Lung (tissue), 12 donors: ENCODE results near the gene NOP9. TPM values are rescaled to one million over a fixed set of nuclear protein-coding genes. Genes with fewer than 3 reads are reported as not detected.
A peak's percentile ranks its signal among the peaks of the same experiment; 100 is the strongest.

ENCODE experiments used
- ATAC-seq: fragments of 200-7000 bp; cut with Tn5 transposase; one replicate; pipeline ENCODE4 v1.9.1; 2020; ENCODE audit warnings: moderate number of reproducible peaks; ENCODE audit not compliant: insufficient read depth, low FRiP score
- DNase-seq, 3 donors: peaks; one replicate each; pipeline ENCODE4 v3.0.0-alpha.2; 2013 to 2017
- H3K27ac ChIP-seq, 2 donors: one replicate each; pipeline ENCODE4 v1.5.1; 2013; ENCODE audit warnings: mild to moderate bottlenecking in 2 of 2, moderate library complexity in 2 of 2, control low read depth in 1 of 2, inconsistent platforms in 1 of 2, low read depth in 1 of 2, low read length in 1 of 2
- H3K27me3 ChIP-seq, 3 donors: one replicate each; pipeline ENCODE4 v1.5.1; 2013; ENCODE audit warnings: low read length in 2 of 3; ENCODE audit not compliant: control insufficient read depth in 3 of 3, insufficient read depth in 3 of 3
- H3K36me3 ChIP-seq, 4 donors: one replicate each; pipeline ENCODE4 v1.5.1; 2013; ENCODE audit warnings: low read length in 4 of 4, mild to moderate bottlenecking in 1 of 4, moderate library complexity in 1 of 4; ENCODE audit not compliant: control insufficient read depth in 4 of 4, insufficient read depth in 4 of 4
- H3K4me1 ChIP-seq, 5 donors: one replicate each; pipeline ENCODE4 v1.5.1; 2013; ENCODE audit warnings: low read length in 5 of 5, mild to moderate bottlenecking in 2 of 5, moderate library complexity in 1 of 5; ENCODE audit not compliant: control insufficient read depth in 5 of 5, insufficient read depth in 5 of 5
- H3K4me3 ChIP-seq: one replicate; pipeline ENCODE4 v1.5.1; 2013; ENCODE audit warnings: mild to moderate bottlenecking, control low read depth, moderate library complexity
- H3K9ac ChIP-seq, 2 donors: one replicate each; pipeline ENCODE4 v1.5.1; 2013; ENCODE audit warnings: low read length in 2 of 2, control low read depth in 1 of 2; ENCODE audit not compliant: insufficient read depth in 1 of 2
- H3K9me3 ChIP-seq, 4 donors: one replicate each; pipeline ENCODE4 v1.5.1; 2013; ENCODE audit warnings: low read length in 3 of 4, mild to moderate bottlenecking in 1 of 4, moderate library complexity in 1 of 4; ENCODE audit not compliant: control insufficient read depth in 4 of 4, insufficient read depth in 3 of 4
- CTCF ChIP-seq: IDR thresholded peaks from 2 replicates; pipeline ENCODE4 v1.5.1; 2012; ENCODE audit warnings: mild to moderate bottlenecking; ENCODE audit errors: control extremely low read depth, extremely low read depth
- WGBS, 2 donors: extraction: QIAGEN DNeasy Blood & Tissue Kit; methylation state at CpG; one replicate each; pipeline ENCODE4 v1.1.7; 2013; 5-methylcytosine and 5-hydroxymethylcytosine counted together
- polyA plus RNA-seq, 2 donors: library from polyadenylated mRNA; stranded (reverse); fragments of 200-250 nt; gene quantifications; one replicate each; pipeline ENCODE4 v1.2.1, GENCODE V29; 2013
- total RNA-seq, 2 donors: library from RNA; depleted of rRNA in 1 of 2; stranded (reverse); fragments of >200 nt in 1 of 2; gene quantifications; one replicate each; pipeline ENCODE4 v1.2.1, GENCODE V29; 2014 to 2021
- donor health status: control.
- donor health status: control.
- donor health status: Bipolar disorder and iron deficiency.
- donor health status: healthy.
- donor health status: DM: yes; HTN: yes; CAD: no.

NOP9 gene
- total and polyA plus RNA-seq, 4 donors = 12.1 to 25.9 (median 13.8) TPM

- Histone ChIP-seq H3K4me3 (no peak overlapping the region), H3K9ac (no peak overlapping the region), H3K4me1 (no peaks in the 10 kb centered on the region), H3K27ac (peak overlapping the region in 1 of 2 donors; percentile 26), H3K36me3 (peaks cover 0 to 16% (median 0%) of the 10 kb centered on the region in 4 donors), H3K9me3 (no peaks in the 10 kb centered on the region), H3K27me3 (no peaks in the 10 kb centered on the region)
- ATAC-seq = no peak
- 82 to 84% methylated on average over 11 of the region's 11 CpGs for WGBS, 2 donors
- DNase-seq = no peak
- no peak for TF ChIP-seq CTCF
These were observed 47.1 kb upstream of the NOP9 start for GRCh38 chr14:24252289-24253124.

GRCh38 chr14:24253936-24254335, 45.7 kb upstream of the NOP9 start:
- ATAC-seq (no peak), DNase-seq (no peak)
- TF ChIP-seq CTCF = no peak
- Histone ChIP-seq H3K27ac (no peak overlapping the region), H3K9ac (no peak overlapping the region), H3K4me1 (peaks cover 0 to 2% (median under 1%) of the 10 kb centered on the region in 5 donors), H3K27me3 (no peaks in the 10 kb centered on the region), H3K4me3 (no peak overlapping the region), H3K36me3 (peaks cover 0 to 16% (median 0%) of the 10 kb centered on the region in 4 donors), H3K9me3 (no peaks in the 10 kb centered on the region)
- WGBS, 2 donors = 88 to 93% methylated on average over 7 of the region's 7 CpGs

- H3K27ac ChIP-seq = no peak overlapping the region
- ATAC-seq = no peak
- no peak overlapping the region for H3K9ac ChIP-seq
- peaks cover 0 to 9% (median 7%) of the 10 kb centered on the region in 5 donors for H3K4me1 ChIP-seq
- TF ChIP-seq CTCF = no peak
- H3K36me3 ChIP-seq = peaks cover 0 to 16% (median 0%) of the 10 kb centered on the region in 4 donors
- no peaks in the 10 kb centered on the region for H3K9me3 ChIP-seq
- no peak for DNase-seq
- no peaks in the 10 kb centered on the region for H3K27me3 ChIP-seq
- WGBS, 2 donors = 93 to 95% methylated on average over 19 of the region's 19 CpGs
- no peak overlapping the region for H3K4me3 ChIP-seq
These were observed 44.8 kb upstream of the NOP9 start for GRCh38 chr14:24254630-24255392.
